ENCODE data around the gene MEF2A. TPM values are rescaled to one million over a fixed set of nuclear protein-coding genes. Genes with fewer than 3 reads are reported as not detected.

Gene MEF2A
- total and polyA plus RNA-seq, 9 donors: 25.5 to 82.7 (median 59.9) TPM

DNA sequence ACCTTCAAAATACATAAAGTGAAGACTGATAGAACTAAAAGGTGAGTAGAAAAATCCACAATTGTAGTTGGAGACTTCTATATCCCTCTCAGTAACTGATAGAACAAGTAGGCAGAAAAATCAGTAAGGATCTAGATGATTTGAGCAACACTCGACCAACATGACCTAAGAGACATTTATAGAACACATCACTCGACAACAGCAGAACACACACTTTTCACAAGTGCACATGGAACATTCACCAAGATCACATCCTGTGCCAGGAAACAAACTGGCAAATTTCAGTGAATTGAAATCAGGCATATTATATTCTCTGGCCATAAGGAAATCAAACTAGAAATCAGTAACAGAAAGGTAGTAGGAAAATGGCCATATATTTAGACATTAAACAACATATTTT is 130.3 kb downstream of the MEF2A start:
- TF ChIP-seq EP300 (IDR thresholded peaks at IDR 0.05): no peak
- TF ChIP-seq POLR2A (IDR thresholded peaks at IDR 0.05): no peak
- TF ChIP-seq, protein P1, sequence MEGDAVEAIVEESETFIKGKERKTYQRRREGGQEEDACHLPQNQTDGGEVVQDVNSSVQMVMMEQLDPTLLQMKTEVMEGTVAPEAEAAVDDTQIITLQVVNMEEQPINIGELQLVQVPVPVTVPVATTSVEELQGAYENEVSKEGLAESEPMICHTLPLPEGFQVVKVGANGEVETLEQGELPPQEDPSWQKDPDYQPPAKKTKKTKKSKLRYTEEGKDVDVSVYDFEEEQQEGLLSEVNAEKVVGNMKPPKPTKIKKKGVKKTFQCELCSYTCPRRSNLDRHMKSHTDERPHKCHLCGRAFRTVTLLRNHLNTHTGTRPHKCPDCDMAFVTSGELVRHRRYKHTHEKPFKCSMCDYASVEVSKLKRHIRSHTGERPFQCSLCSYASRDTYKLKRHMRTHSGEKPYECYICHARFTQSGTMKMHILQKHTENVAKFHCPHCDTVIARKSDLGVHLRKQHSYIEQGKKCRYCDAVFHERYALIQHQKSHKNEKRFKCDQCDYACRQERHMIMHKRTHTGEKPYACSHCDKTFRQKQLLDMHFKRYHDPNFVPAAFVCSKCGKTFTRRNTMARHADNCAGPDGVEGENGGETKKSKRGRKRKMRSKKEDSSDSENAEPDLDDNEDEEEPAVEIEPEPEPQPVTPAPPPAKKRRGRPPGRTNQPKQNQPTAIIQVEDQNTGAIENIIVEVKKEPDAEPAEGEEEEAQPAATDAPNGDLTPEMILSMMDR (IDR thresholded peaks at IDR 0.05): no peak
- intact Hi-C loops (cut with DNase I): no loop called here
- Histone ChIP-seq H3K4me1 (ENCODE audit: insufficient read depth) (no peaks in the 10 kb centered on the region), H3K9me3 (no peaks in the 10 kb centered on the region), H3K27me3 (no peaks in the 10 kb centered on the region), H3K36me3 (no peaks in the 10 kb centered on the region), H3K4me3 (no peak overlapping the region), H3K27ac (no peak overlapping the region)
- 81 to 89% (median 85%) methylated on average over 2 of the region's 2 CpGs for WGBS, 3 donors
- DNase-seq: no peak

DNA sequence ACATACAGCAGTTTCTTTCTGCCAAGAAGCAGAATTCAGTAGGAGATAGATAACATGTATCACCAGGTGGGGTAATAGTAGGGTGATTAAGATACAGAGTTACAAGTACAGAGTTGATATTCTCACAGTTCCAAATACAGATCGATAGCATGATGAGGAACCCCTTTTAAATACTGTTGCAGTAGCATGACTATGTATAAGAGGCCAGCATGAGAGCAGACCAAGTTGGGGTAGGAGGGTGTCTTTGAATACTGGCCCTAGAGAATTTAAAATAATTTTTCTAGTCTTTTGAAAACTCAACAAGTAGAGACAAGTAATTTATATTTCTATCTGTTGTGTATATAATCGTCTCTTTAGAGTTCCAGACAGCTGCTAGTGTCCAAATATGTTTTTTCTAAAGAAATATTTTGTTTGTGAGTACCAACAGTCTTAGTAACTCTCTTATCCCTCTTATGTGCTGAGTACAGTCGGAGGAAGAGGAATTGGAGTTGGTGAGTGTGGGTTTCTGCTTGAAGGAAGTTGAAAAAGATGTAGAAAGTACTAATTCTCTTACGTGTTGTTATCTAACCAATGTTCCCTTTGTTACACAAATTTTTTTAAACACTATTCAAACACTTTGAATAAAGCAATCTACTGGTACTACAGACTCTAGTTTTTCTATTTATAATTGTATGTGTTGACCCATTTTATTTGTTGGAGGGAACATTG is 137.3 kb downstream of the MEF2A start:
- H3K4me3 ChIP-seq: no peak overlapping the region
- H3K36me3 ChIP-seq: no peaks in the 10 kb centered on the region
- TF ChIP-seq, protein P1 (IDR thresholded peaks at IDR 0.05): no peak
- no peak for TF ChIP-seq POLR2A (IDR thresholded peaks at IDR 0.05)
- no peak for TF ChIP-seq EP300 (IDR thresholded peaks at IDR 0.05)
- H3K4me1 ChIP-seq (ENCODE audit: insufficient read depth): peaks cover 2% of the 10 kb centered on the region
- H3K27ac ChIP-seq: peak overlapping the region; percentile 33 to 56
- 21 to 32% (median 24%) methylated on average over 4 of the region's 4 CpGs for WGBS, 3 donors
- intact Hi-C loops (cut with DNase I): loop anchor here in 3 of 4 donors (10.0 kb wide), 3 partner anchors 298 to 428 kb away; no protein-coding TSS in a partner anchor
- DNase-seq: no peak
- no peaks in the 10 kb centered on the region for H3K9me3 ChIP-seq
- H3K27me3 ChIP-seq: no peaks in the 10 kb centered on the region

DNA sequence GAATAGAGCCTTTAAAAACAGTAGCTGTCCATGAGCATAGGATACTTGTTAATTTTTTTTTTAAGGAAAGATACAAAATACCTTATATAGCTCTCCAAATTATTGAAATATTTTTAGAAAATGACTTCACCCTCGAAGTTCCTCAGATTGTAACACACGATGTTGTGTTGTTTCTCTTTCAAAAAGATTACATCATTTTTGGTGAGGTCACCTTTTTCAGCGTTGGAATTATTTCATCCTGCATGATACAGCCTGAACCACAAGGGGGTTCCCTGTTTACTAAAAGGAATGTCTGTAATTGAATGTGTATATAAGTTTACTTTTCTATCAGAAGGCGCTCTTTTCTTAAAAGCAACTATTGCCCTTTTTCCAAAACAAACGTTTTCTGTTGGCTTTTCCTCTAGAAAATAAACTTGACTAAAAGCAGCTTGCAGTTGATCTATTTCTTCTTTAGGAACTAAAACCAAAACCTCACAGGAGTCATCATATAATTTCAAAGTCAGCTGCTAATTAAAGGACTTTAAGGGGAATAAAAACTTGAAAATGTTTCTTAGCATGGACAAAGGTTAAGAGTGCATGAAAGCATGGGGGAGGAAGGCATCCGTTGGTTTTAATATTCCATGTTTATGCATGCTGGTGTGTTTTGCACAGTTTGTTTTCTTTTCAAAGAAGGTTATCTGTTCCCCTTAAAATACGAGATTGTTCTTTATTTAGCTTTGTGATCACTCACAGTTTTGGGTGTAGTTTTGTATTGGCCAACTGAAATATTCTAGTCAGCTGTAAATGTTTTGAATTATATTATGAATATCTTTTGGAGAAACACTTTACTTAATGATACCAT is 138.0 kb downstream of the MEF2A start:
- H3K9me3 ChIP-seq: no peaks in the 10 kb centered on the region
- no peak for TF ChIP-seq EP300 (IDR thresholded peaks at IDR 0.05)
- TF ChIP-seq, protein P1 (IDR thresholded peaks at IDR 0.05): peak; percentile 27 to 90 (median 79)
- no peak overlapping the region for H3K4me3 ChIP-seq
- peak in 1 of 5 donors; percentile 45 for DNase-seq
- WGBS, 3 donors: 2 to 5% (median 2%) methylated on average over 7 of the region's 7 CpGs
- peaks cover 5% of the 10 kb centered on the region for H3K4me1 ChIP-seq (ENCODE audit: insufficient read depth)
- intact Hi-C loops (cut with DNase I): loop anchor here in 3 of 4 donors (2.0 to 10.0 kb wide), 4 partner anchors 299 to 429 kb away; no protein-coding TSS in a partner anchor
- H3K27me3 ChIP-seq: no peaks in the 10 kb centered on the region
- H3K27ac ChIP-seq: peak overlapping the region; percentile 33 to 56
- H3K36me3 ChIP-seq: no peaks in the 10 kb centered on the region

DNA sequence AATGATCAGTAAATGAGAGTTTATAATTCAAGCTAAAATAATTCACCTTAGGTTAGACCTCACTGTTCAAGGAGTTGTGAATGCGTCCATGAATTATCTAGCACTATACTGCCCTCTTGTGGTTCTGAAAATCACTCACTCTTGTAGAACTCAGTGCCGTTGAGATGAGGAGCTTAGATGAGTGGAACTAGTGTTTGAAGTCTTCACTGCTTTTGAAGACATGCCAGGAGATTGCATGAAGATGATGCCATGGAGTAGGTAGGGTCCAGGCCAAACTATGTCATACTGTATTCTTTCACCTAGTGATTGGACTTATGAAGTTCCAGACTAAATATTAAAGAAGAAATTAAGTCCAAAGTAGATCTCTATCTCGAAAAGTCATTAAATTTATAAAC is 138.7 kb downstream of the MEF2A start:
- Histone ChIP-seq H3K27me3 (no peaks in the 10 kb centered on the region), H3K4me1 (ENCODE audit: insufficient read depth) (peaks cover 8% of the 10 kb centered on the region), H3K9me3 (no peaks in the 10 kb centered on the region), H3K36me3 (no peaks in the 10 kb centered on the region), H3K27ac (peak overlapping the region in 1 of 2 donors; percentile 56), H3K4me3 (no peak overlapping the region)
- TF ChIP-seq EP300 (IDR thresholded peaks at IDR 0.05): no peak
- TF ChIP-seq, protein P1 (IDR thresholded peaks at IDR 0.05): peak; percentile 30 to 85 (median 81)
- 28 to 30% (median 29%) methylated on average over 3 of the region's 3 CpGs for WGBS, 3 donors
- intact Hi-C loops (cut with DNase I): loop anchor here in 3 of 4 donors (2.0 to 10.0 kb wide), 4 partner anchors 300 to 430 kb away; no protein-coding TSS in a partner anchor
- DNase-seq: peak in 1 of 5 donors; percentile 50
